ENCODE measurements around the gene P4HB. TPM values are rescaled to one million over a fixed set of nuclear protein-coding genes. Genes with fewer than 3 reads are reported as not detected.

Gene P4HB
- total RNA-seq, result 811 and 1,110 TPM in 2 replicates

DNA sequence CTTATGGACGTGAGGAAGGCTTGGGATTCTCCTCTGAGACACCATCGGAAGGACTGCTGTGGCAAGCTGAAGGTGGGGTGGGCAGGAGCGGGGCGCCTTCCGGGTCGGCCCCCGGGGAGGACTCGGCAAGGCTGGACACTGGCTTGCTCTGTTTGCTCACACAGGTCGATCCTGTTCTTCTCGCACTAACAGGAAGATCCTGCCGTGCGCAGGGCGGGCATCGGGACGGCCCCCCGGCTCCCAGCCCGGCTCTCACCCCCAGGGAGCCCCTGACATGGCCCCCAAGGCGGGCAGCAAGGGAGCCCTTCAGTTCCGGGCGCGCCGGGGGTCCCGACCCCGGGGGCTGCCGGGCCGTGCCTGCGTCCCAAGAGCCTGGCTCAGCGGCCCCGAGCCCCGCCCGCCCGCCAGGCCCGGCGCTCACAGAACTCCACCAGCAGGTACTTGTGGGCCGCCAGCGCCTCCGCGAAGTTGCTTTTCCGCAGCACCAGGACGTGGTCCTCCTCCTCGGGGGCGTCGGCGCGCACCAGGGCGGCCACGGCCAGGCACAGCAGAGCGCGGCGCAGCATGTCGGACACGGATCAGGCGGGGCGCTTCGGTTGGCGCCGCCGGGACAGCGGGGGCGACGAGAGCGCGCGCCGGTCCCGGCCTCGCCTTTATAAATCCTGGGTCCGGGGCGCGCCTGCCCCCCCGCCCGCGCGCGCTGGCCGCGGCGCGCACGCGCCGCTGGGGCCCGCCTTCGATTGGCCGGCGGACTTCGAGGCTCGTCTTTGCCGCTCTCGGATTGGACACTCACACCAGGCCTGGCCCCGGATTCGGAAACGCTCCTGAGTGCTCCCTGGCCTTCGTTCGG, at the start of gene P4HB:
Gene P4HB, minus strand, starts transcription at position 630 of the 850 bp plus-strand sequence. Its CDS starts 64 bp downstream, at position 566.

DNA sequence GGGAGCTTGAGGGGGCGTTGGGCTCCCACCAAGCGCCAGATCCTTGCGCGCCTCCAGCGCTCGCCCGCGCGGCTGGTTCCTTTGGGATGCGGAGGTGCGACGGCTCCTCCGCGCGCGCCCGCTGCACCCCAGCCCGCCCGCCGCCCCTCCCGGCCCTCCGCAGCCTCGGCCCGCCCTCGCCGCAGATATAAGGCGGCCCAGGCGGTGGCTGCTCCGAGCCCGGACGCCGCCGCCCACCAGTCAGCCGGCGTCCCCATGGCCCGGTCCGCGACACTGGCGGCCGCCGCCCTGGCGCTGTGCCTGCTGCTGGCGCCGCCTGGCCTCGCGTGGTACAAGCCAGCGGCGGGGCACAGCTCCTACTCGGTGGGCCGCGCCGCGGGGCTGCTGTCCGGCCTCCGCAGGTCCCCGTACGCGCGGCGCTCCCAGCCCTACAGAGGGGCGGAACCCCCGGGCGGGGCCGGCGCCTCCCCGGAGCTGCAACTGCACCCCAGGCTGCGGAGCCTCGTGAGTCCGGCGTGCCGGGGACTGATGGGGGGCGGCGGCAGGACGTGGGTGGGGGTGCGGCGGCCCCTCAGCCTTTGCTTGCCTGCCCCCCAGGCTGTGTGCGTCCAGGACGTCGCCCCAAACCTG, 41.8 kb upstream of the P4HB start, which contains the start of gene NPB:
Gene NPB, plus strand, starts transcription at position 216 of the 630 bp plus-strand sequence. Its CDS starts 40 bp downstream, at position 256.

DNA sequence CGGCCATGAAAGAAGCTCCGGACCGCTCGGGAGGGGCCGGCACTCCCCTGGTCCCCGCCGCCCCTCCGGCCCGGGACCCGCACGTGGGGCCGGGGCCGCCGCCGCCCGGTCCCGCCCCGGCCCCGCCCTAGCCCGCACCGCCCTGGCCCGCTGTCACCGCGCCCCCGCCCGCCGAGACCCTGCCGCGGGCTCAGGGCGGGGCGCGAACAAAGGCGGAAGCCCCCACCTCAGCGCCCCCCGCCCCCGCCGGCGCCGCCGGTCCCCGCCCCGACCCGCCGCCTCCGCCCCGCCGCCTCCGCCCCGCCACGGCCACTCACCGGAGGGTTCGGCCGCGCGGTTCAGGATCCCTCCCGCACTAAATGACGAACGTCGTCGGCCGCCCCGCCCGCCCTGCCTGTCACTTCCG, 10.6 kb upstream of the P4HB start, which contains the start of gene ARHGDIA:
Gene ARHGDIA, minus strand, starts transcription at position 357 of the 406 bp plus-strand sequence. CDS start 1,407 bp downstream, outside the sequence.

DNA sequence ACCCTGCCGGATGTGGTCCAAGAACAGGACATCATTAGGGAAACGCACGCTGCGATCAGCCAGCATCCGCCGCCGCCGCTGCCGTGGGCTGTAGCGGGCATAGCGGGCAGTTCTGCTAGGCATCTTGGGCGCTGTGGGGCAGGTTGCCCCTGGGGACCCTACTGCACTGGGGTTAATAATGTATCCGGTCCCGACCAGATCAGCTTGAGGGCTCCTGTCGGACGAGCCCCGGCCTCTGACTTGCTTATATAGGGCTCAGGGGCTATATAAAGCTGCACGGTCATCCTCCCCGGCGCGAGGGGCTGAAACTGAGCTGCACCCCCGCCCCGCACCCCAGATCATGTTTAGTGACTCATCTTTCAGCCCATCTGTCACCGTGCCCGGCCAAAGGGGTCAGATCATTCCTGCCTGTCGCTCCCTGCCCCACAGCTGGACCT, 25.5 kb downstream of the P4HB start, which contains the start of gene PPP1R27:
Gene PPP1R27, minus strand, starts transcription at position 220 of the 437 bp plus-strand sequence. Its CDS starts 97 bp downstream, at position 123.

DNA sequence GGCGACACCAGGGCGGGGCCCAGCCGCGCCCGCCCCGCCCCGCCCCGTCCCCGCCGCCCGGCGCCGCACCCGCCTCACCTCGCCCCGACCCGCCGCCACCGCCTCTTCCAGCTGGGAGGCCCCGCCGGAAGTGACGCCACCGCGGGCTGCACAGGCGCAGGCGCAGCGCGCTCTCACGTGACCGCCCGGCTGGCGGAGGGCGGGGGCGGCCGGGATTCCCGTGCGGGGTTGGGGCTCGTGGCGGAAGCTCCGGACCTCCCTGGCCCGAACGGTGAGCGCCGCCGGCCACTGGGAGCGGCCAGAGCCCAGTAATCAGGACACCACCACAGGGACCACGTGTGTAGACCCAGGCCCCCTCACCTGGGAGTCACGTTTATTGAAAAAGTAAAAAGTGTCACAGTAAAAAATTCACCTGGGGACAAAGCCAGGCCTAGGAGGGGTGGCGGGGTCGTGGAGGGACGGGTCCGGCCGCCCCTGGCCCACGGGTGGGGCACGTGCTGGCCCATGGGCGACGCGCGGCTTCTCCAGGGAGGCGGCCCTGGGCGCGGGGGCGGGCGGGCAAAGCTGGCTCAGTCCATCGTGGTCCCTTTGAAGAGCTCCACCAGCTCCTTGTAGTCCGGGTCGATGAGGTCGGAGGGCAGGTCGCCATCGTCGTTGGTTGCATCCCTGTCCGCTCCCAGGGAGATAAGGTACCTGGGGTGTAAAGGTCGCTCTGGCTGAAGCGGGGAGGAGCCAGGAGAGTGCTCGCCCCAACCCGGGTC, 27.0 kb downstream of the P4HB start, which contains the start of gene MCRIP1:
Gene MCRIP1, minus strand, starts transcription at position 132 of the 761 bp plus-strand sequence. CDS start 8,785 bp downstream, outside the sequence.

DNA sequence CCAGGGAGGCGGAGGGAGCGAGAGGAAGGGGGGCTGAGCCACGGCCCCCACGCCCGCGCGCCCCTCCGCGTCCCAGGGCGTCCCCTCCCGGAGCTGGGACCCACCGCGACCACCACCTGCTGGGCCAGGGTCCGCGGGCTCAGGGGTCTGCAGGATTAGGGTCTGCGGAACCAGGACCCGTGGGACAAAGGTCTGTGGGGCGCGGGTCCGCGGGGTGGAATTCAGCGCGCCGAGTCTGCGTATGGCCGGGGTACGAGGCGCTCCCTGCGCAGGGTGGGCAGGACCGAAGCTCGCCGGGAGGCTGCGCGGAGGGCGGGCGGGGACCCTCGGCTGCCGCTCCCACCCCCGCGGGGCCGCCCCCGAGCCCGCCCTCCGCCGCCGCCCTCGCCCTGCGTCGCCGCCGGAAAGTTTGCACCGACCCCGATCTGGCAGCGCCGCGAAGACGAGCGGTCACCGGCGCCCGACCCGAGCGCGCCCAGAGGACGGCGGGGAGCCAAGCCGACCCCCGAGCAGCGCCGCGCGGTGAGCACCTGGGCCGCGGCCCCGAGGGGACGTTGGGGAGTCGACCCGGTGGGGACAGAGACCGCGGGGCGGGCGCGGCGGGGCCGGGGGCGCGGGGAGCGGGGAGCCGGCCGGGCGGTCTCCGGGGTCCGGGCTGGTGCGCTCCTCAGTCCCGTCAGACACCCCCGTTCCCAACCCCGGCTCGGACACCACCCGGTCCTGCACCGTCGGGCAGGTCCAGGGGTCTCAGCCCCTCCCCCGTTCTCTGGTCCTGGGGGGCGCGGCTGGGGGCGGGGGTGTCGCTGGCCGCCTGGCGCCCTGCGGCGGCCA, 56.4 kb downstream of the P4HB start, which contains the start of gene GCGR:
Gene GCGR, plus strand, starts transcription at position 423 of the 831 bp plus-strand sequence. CDS start 4,869 bp downstream, outside the sequence.

Other genes starting within 250 kb of the P4HB start
- gene NPLOC4, start 223.4 kb downstream of the P4HB start, total RNA-seq, result 68.1 and 84.4 TPM in 2 replicates
- 1.1 and 1.9 TPM in 2 replicates for gene TSPAN10, start 223.3 kb downstream of the P4HB start, total RNA-seq
- gene PDE6G, start 204.0 kb downstream of the P4HB start, total RNA-seq, result 0.65 and 6.6 TPM in 2 replicates
- 45.1 and 69.1 TPM in 2 replicates for gene OXLD1, start 193.9 kb downstream of the P4HB start, total RNA-seq
- gene CCDC137, start 193.8 kb downstream of the P4HB start, total RNA-seq, result 11.5 and 19.2 TPM in 2 replicates
- 38.7 and 53.8 TPM in 2 replicates for gene ARL16, start 176.7 kb downstream of the P4HB start, total RNA-seq
- 126 and 158 TPM in 2 replicates for gene HGS, start 176.5 kb downstream of the P4HB start, total RNA-seq
- gene MRPL12, start 157.2 kb downstream of the P4HB start, total RNA-seq, result 86.6 and 220 TPM in 2 replicates
- gene SLC25A10, start 148.3 kb downstream of the P4HB start, total RNA-seq, result 23.2 and 55.6 TPM in 2 replicates
- gene GCGR, start 56.4 kb downstream of the P4HB start, total RNA-seq, result 0.63 TPM in 1 of 2 replicates, not detected in the other
- gene MCRIP1, start 27.2 kb downstream of the P4HB start, total RNA-seq, result 125 and 143 TPM in 2 replicates
- gene PPP1R27, start 25.5 kb downstream of the P4HB start, total RNA-seq, result not detected in 2 replicates
- gene ARHGDIA, start 10.8 kb upstream of the P4HB start, total RNA-seq, result 386 and 596 TPM in 2 replicates
- gene ALYREF, start 31.1 kb upstream of the P4HB start, total RNA-seq, result 102 and 252 TPM in 2 replicates
- 147 and 222 TPM in 2 replicates for gene ANAPC11, start 31.2 kb upstream of the P4HB start, total RNA-seq
- 3.6 and 5.2 TPM in 2 replicates for gene NPB, start 41.7 kb upstream of the P4HB start, total RNA-seq
- 40.7 and 71.9 TPM in 2 replicates for gene PCYT2, start 50.9 kb upstream of the P4HB start, total RNA-seq
- 15.2 and 18.5 TPM in 2 replicates for gene SIRT7, start 57.6 kb upstream of the P4HB start, total RNA-seq
- 14.3 and 18.4 TPM in 2 replicates for gene MAFG, start 67.2 kb upstream of the P4HB start, total RNA-seq
- gene PYCR1, start 76.8 kb upstream of the P4HB start, total RNA-seq, result 104 and 162 TPM in 2 replicates
- gene MYADML2, start 86.7 kb upstream of the P4HB start, total RNA-seq, result not detected in 2 replicates
- gene NOTUM, start 100.7 kb upstream of the P4HB start, total RNA-seq, result 0.38 TPM in 1 of 2 replicates, not detected in the other
- gene ASPSCR1, start 117.1 kb upstream of the P4HB start, total RNA-seq, result 25.1 and 30.4 TPM in 2 replicates
- 33.2 and 170 TPM in 2 replicates for gene CENPX, start 162.3 kb upstream of the P4HB start, total RNA-seq
- 17.0 and 33.1 TPM in 2 replicates for gene LRRC45, start 162.8 kb upstream of the P4HB start, total RNA-seq
- 66.7 and 82.3 TPM in 2 replicates for gene RAC3, start 171.1 kb upstream of the P4HB start, total RNA-seq
- 105 and 113 TPM in 2 replicates for gene DCXR, start 177.2 kb upstream of the P4HB start, total RNA-seq
- gene RFNG, start 191.3 kb upstream of the P4HB start, total RNA-seq, result 61.9 and 89.5 TPM in 2 replicates
- 149 and 212 TPM in 2 replicates for gene GPS1, start 191.4 kb upstream of the P4HB start, total RNA-seq
- 74.9 and 101 TPM in 2 replicates for gene DUS1L, start 205.3 kb upstream of the P4HB start, total RNA-seq
- gene FASN, start 237.7 kb upstream of the P4HB start, total RNA-seq, result 229 and 345 TPM in 2 replicates

Measured in mesangial cell (primary cell).